SKM-1 treated with dmso at 0.1 percent for 144 hours (cell line): ENCODE measurements around the gene NFATC1.
"Not testable (repeated sequence)": the region's sequence is repeated elsewhere in the genome, so short reads cannot be mapped to it uniquely, and the experiment has no call there.

Experiments
- DNase-seq: peaks from one replicate; lab custom pipeline; 2025; ENCODE audit not compliant: unreplicated experiment; lab: John Stamatoyannopoulos, UW

Gene NFATC1

GRCh38 chr18:79504034-79504433 is 108.3 kb downstream of the NFATC1 start:
- DNase-seq: no peak

- DNase-seq: not testable (repeated sequence)
These were observed 108.8 kb downstream of the NFATC1 start for GRCh38 chr18:79504495-79504894.

GRCh38 chr18:79505465-79505864 is 109.7 kb downstream of the NFATC1 start:
- not testable (repeated sequence) for DNase-seq

GRCh38 chr18:79506191-79507075 is 110.7 kb downstream of the NFATC1 start:
- DNase-seq: peak; percentile 33

- peak; percentile 26 for DNase-seq
These were observed 111.4 kb downstream of the NFATC1 start for GRCh38 chr18:79507076-79507545.

- no peak for DNase-seq
These were observed 112.1 kb downstream of the NFATC1 start for GRCh38 chr18:79507546-79508480.

GRCh38 chr18:79508565-79509535 is 113.1 kb downstream of the NFATC1 start:
- DNase-seq: no peak

- no peak for DNase-seq
These were observed 113.8 kb downstream of the NFATC1 start for GRCh38 chr18:79509536-79509930.

- no peak for DNase-seq
These were observed 114.4 kb downstream of the NFATC1 start for GRCh38 chr18:79510046-79510685.

- no peak for DNase-seq
These were observed 115.1 kb downstream of the NFATC1 start for GRCh38 chr18:79510731-79511241.

GRCh38 chr18:79511271-79511670 is 115.5 kb downstream of the NFATC1 start:
- DNase-seq: no peak

- DNase-seq: no peak
These were observed 116.1 kb downstream of the NFATC1 start for GRCh38 chr18:79511671-79512301.

- DNase-seq: no peak
These were observed 117.0 kb downstream of the NFATC1 start for GRCh38 chr18:79512461-79513380.

- no peak for DNase-seq
These were observed 117.8 kb downstream of the NFATC1 start for GRCh38 chr18:79513381-79514081.

- no peak for DNase-seq
These were observed 119.6 kb downstream of the NFATC1 start for GRCh38 chr18:79515331-79515730.

- no peak for DNase-seq
These were observed 120.2 kb downstream of the NFATC1 start for GRCh38 chr18:79515944-79516351.

- no peak for DNase-seq
These were observed 120.8 kb downstream of the NFATC1 start for GRCh38 chr18:79516441-79516931.
